B cell (primary cell): ENCODE data around the gene FAM120C. TPM values are rescaled to one million over a fixed set of nuclear protein-coding genes. Genes with fewer than 3 reads are reported as not detected.

Source experiments
- ATAC-seq: fragments of 200-7000 bp; cut with Tn5 transposase; one replicate; pipeline ENCODE4 v1.10.0; 2021; ENCODE audit warnings: low read depth, mild to moderate bottlenecking, moderate number of reproducible peaks, moderate library complexity
- CTCF ChIA-PET: fragments of 350-600 bp; sonication (Branson Sonifier 250); formaldehyde crosslinking; loops from one replicate; lab custom pipeline; 2021; ENCODE audit warnings: antibody characterized with exemption, inconsistent platforms; lab: Charles Lee
- POLR2A ChIA-PET: fragments of 350-600 bp; sonication (Branson Sonifier 250); formaldehyde crosslinking; loops from one replicate; lab custom pipeline; 2021; ENCODE audit warnings: antibody characterized with exemption; lab: Charles Lee
- DNase-seq: peaks from one replicate; pipeline ENCODE4 v3.0.0; 2013
- H2AFZ ChIP-seq: 2 replicates; pipeline ENCODE4 v1.6.1; 2012; ENCODE audit warnings: mild to moderate bottlenecking, low read depth, low read length; ENCODE audit not compliant: insufficient read depth, poor library complexity, severe bottlenecking
- H3K27ac ChIP-seq, 2 donors: 1 replicate in 1 of 2; 2 replicates in 1 of 2; pipeline ENCODE4 v1.5.1; 2012 to 2013; ENCODE audit warnings: low read length in 2 of 2, mild to moderate bottlenecking in 2 of 2, moderate library complexity in 1 of 2
- H3K27me3 ChIP-seq, 4 experiments: fragments of 200-600 bp in 1 of 4; sonication (generic) in 1 of 4; replicated peaks in 1 of 4; 1 replicate in 2 of 4; 2 replicates in 2 of 4; pipeline versions ENCODE4 v1.6.1 to v1.7.0; 2013 to 2016; ENCODE audit warnings: low read length in 3 of 4, mild to moderate bottlenecking in 2 of 4, mixed read lengths in 1 of 4, moderate library complexity in 1 of 4; ENCODE audit not compliant: insufficient read depth in 4 of 4, control insufficient read depth in 3 of 4; ENCODE audit errors: control extremely low read depth in 1 of 4
- H3K36me3 ChIP-seq, 2 experiments: replicated peaks in 1 of 2; 1 replicate in 1 of 2; 2 replicates in 1 of 2; pipeline versions ENCODE4 v1.6.1 to v1.7.1; 2013; ENCODE audit warnings: low read length in 1 of 2; ENCODE audit not compliant: insufficient read depth in 2 of 2, control insufficient read depth in 1 of 2; ENCODE audit errors: control extremely low read depth in 1 of 2, extremely low read depth in 1 of 2
- H3K4me1 ChIP-seq, 2 donors: fragments of 200-600 bp in 1 of 2; sonication (generic) in 1 of 2; 1 replicate in 1 of 2; 2 replicates in 1 of 2; pipeline versions ENCODE4 v1.5.1 to v1.6.1; 2013 to 2017; ENCODE audit warnings: low read length in 2 of 2; ENCODE audit not compliant: control insufficient read depth in 2 of 2, insufficient read depth in 2 of 2
- H3K4me2 ChIP-seq: replicated peaks from 2 replicates; pipeline ENCODE3; 2012; ENCODE audit warnings: mild to moderate bottlenecking, low read depth, low read length; ENCODE audit not compliant: poor library complexity, severe bottlenecking
- H3K4me3 ChIP-seq, 5 experiments: fragments of 200-600 bp in 1 of 5; sonication (generic) in 1 of 5; 1 replicate in 3 of 5; 2 replicates in 2 of 5; pipeline versions ENCODE4 v1.5.1 to v1.7.0; 2011 to 2016; ENCODE audit warnings: low read length in 4 of 5, mild to moderate bottlenecking in 4 of 5, low read depth in 2 of 5, control low read depth in 1 of 5, moderate library complexity in 1 of 5; ENCODE audit not compliant: insufficient read depth in 1 of 5; ENCODE audit errors: control extremely low read depth in 1 of 5, extremely low read depth in 1 of 5
- H3K79me2 ChIP-seq: fragments of 200-600 bp; sonication (generic); one replicate; pipeline ENCODE4 v1.6.0; 2016; ENCODE audit warnings: low read length; ENCODE audit not compliant: control insufficient read depth, insufficient read depth
- H3K9ac ChIP-seq: fragments of 200-600 bp; sonication (generic); 2 replicates; pipeline ENCODE4 v1.6.1; 2017; ENCODE audit warnings: mild to moderate bottlenecking, low read length, moderate library complexity
- H3K9me3 ChIP-seq, 3 donors: one replicate each; pipeline versions ENCODE4 v1.6.1 to v1.7.1; 2013; ENCODE audit warnings: low read length in 2 of 3; ENCODE audit not compliant: control insufficient read depth in 2 of 3, insufficient read depth in 1 of 3; ENCODE audit errors: control extremely low read depth in 1 of 3
- H4K20me1 ChIP-seq: 2 replicates; pipeline ENCODE4 v1.6.0; 2012; ENCODE audit warnings: mild to moderate bottlenecking, low read length; ENCODE audit not compliant: insufficient read depth, control insufficient read depth, poor library complexity, severe bottlenecking
- H3K27ac Mint-ChIP-seq: one replicate; pipeline ENCODE4 v1.8.0; 2021; ENCODE audit warnings: mixed read lengths
- H3K27me3 Mint-ChIP-seq: one replicate; pipeline ENCODE4 v1.8.0; 2021; ENCODE audit warnings: mixed read lengths
- H3K4me1 Mint-ChIP-seq: one replicate; pipeline ENCODE4 v1.8.0; 2021; ENCODE audit warnings: mixed read lengths
- H3K4me3 Mint-ChIP-seq: one replicate; pipeline ENCODE4 v1.8.0; 2021; ENCODE audit warnings: mixed read lengths
- H3K9me3 Mint-ChIP-seq: one replicate; pipeline ENCODE4 v1.8.0; 2022; ENCODE audit warnings: mixed read lengths; ENCODE audit not compliant: insufficient read depth
- CTCF ChIP-seq: fragments of 200-600 bp; IDR thresholded peaks from one replicate; pipeline ENCODE4 v1.8.0; 2022; ENCODE audit warnings: antibody characterized with exemption, mild to moderate bottlenecking
- EZH2 ChIP-seq: IDR thresholded peaks from 2 replicates; pipeline ENCODE4 v1.6.1; 2012; ENCODE audit warnings: borderline replicate concordance, low read depth, mild to moderate bottlenecking, moderate library complexity, low read length; ENCODE audit not compliant: insufficient read depth, poor library complexity, severe bottlenecking
- WGBS: methylation state at CpG from one replicate; pipeline ENCODE4 v1.1.5; 2013; ENCODE audit warnings: missing lambda C conversion rate; ENCODE audit not compliant: insufficient coverage; 5-methylcytosine and 5-hydroxymethylcytosine counted together
- intact Hi-C: fragments of 100-400 bp; cut with micrococcal nuclease; formaldehyde crosslinking; loops from one replicate; pipeline ENCODE4 v1.10.0; 2022
- polyA plus RNA-seq: library from polyadenylated mRNA; depleted of rRNA; stranded (reverse); fragments of >200 nt; gene quantifications from 2 replicates; pipeline ENCODE4 v1.2.3, GENCODE V29; 2012
- total RNA-seq, 2 donors: library from RNA; stranded (reverse); fragments of 120-200 nt in 1 of 2; gene quantifications; 1 replicate in 1 of 2; 2 replicates in 1 of 2; pipeline versions ENCODE4 v1.2.3 to v1.2.4, GENCODE V29; 2013 to 2022

The FAM120C gene
- total and polyA plus RNA-seq, 2 donors (not counting 1 experiment from before 2014, with no cell fraction given) = 7.7 to 23.3 TPM

- Histone ChIP-seq H3K9me3 (no peaks in the 10 kb centered on the region), H2AFZ (no peak overlapping the region), H3K36me3 (peaks cover 0 to 7% of the 10 kb centered on the region in 2 experiments), H3K27ac (no peak overlapping the region), H3K4me3 (no peak overlapping the region), H3K79me2 (peaks cover 34% of the 10 kb centered on the region), H3K4me2 (no peak overlapping the region), H3K9ac (no peak overlapping the region), H3K4me1 (peaks cover 20 to 26% of the 10 kb centered on the region in 2 donors), H3K27me3 (no peaks in the 10 kb centered on the region), H4K20me1 (no peaks in the 10 kb centered on the region)
- Mint-ChIP-seq H3K27me3 (no peaks in the 10 kb centered on the region), H3K4me1 (peaks cover 66% of the 10 kb centered on the region), H3K9me3 (no peaks in the 10 kb centered on the region), H3K27ac (no peak overlapping the region), H3K4me3 (no peak overlapping the region)
- ChIA-PET POLR2A (no interaction called here), CTCF (no interaction called here)
- DNase-seq (no peak), ATAC-seq (no peak)
- intact Hi-C loops = no loop called here
- TF ChIP-seq CTCF (no peak), EZH2 (no peak)
- no CpG with 5 or more reads among the region's 5 CpGs for WGBS
Observed at GRCh38 chrX:54178100-54178940, 4.7 kb downstream of the FAM120C start.

- peaks cover 0 to 12% of the 10 kb centered on the region in 2 experiments for H3K36me3 ChIP-seq
- H3K4me1 ChIP-seq = peaks cover 20 to 26% of the 10 kb centered on the region in 2 donors
- Mint-ChIP-seq H3K27me3 (no peaks in the 10 kb centered on the region), H3K9me3 (no peaks in the 10 kb centered on the region), H3K4me1 (peaks cover 66% of the 10 kb centered on the region), H3K4me3 (no peak overlapping the region), H3K27ac (no peak overlapping the region)
- ATAC-seq = no peak
- no peak overlapping the region for H3K27ac ChIP-seq
- no peak overlapping the region for H3K4me2 ChIP-seq
- no peaks in the 10 kb centered on the region for H3K27me3 ChIP-seq
- TF ChIP-seq CTCF = no peak
- TF ChIP-seq EZH2 = no peak
- DNase-seq = no peak
- no peak overlapping the region for H3K9ac ChIP-seq
- POLR2A ChIA-PET = no interaction called here
- H3K9me3 ChIP-seq = no peaks in the 10 kb centered on the region
- intact Hi-C loops = no loop called here
- no peak overlapping the region for H3K4me3 ChIP-seq
- CTCF ChIA-PET = no interaction called here
- 100% methylated on average over 2 of the region's 3 CpGs for WGBS
- no peak overlapping the region for H2AFZ ChIP-seq
- H4K20me1 ChIP-seq = no peaks in the 10 kb centered on the region
- peaks cover 33% of the 10 kb centered on the region for H3K79me2 ChIP-seq
Observed at GRCh38 chrX:54177306-54177705, 5.7 kb downstream of the FAM120C start.
